ENCODE results near the gene TRMT61A.

The TRMT61A gene

GRCh38 chr14:103535891-103536565 lies 7.0 kb downstream of the TRMT61A start:
- DNase-seq: no peak

DNA sequence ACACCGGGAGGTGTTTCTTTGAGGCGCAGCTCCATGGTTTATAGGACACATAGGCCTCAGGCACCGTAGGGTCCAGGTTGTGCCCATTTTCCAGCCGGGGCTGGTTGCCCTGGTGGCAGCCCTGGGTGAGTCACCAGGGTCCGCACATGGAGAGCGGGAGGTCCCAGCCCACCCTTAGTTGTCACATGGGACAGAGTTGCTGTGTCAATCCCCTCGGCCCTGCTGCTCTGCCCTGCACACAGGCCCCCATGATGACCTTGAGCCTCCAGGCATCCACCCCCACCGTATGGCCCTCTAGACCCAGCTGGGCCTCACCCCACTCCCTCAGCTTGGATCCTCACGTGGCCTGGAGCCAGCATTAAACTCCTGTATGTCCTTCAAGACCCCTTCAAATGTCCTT lies 7.7 kb downstream of the TRMT61A start:
- DNase-seq: no peak

DNA sequence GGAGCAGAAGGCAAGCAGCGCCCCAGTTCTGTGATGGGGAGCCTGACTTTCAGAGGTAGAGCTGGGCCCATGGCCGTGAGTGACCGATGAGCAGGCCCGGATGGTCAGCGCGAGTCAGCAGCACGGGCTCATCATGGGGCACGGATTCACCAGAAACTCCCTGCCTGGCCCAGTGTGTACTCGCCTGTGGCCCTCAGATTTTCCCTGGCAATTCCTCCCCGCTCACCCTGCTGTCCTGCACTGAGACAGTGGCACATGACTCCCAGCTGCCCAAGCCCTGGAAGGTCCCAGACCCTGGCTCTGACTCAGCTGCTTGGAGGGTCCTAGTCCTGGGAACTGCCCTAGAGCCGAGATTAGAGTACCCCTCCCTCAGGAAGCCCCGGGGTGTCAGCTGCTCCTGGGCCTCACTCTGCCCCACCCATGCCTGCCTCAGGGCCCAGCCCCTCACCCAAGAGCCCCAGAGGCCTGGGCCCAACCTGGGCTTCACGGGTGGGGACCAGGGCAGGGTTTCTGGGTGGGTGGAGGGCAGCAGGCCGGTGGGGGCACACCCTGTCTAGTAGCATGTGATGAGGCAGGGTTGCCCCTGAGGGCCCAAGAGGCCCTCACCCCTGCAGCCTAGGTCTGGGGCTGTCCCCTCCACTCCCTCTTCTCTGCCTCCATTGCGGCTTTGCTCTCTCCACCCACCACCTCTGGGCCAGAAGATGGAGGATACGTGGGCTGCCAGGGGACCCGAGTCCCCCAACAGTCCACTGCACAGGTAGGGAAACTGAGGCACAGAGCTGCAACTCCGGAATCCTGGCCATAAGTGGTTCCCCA lies 8.4 kb downstream of the TRMT61A start:
- DNase-seq: no peak

GRCh38 chr14:103538291-103539055 lies 9.5 kb downstream of the TRMT61A start:
- DNase-seq: no peak

DNA sequence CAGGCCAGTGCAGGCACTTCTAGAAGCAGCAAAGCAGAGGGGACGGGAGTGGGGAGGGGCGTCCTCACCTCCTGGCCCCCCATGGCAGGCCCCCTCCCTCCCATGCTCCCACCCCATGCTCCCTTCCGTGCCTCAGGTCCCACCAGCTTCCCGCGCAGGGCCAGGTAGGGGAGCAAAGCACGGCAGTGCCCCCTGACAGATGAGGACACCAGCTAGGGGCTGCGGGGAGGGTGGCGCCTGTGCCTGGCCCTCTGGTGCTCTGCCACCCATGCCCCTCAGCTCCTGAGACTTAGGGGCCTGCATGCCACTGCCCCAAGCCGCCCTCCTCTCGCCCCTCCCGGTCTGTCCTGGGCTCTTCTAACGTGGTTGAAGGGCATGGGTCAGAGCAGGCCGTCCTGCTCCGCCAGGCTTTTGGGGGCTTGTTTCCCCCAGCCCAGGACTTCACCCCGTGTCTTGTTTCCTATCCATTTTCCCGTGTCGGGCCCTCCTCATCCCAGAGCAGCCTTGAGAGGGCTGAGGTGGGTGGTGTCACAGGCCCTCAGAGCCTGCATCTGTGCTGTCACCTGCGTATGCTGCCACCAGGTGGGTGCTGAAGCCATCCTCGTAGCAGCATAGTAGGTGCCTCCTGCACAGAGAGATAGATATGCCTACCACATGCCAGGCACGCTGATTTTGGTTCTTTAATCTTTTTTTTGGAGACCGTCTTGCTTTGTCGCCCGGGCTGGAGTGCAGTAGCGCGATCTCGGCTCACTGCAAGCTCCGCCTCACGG lies 10.2 kb downstream of the TRMT61A start:
- DNase-seq: no peak

- DNase-seq: no peak
Observed at GRCh38 chr14:103540821-103541708, 12.1 kb downstream of the TRMT61A start.

DNA sequence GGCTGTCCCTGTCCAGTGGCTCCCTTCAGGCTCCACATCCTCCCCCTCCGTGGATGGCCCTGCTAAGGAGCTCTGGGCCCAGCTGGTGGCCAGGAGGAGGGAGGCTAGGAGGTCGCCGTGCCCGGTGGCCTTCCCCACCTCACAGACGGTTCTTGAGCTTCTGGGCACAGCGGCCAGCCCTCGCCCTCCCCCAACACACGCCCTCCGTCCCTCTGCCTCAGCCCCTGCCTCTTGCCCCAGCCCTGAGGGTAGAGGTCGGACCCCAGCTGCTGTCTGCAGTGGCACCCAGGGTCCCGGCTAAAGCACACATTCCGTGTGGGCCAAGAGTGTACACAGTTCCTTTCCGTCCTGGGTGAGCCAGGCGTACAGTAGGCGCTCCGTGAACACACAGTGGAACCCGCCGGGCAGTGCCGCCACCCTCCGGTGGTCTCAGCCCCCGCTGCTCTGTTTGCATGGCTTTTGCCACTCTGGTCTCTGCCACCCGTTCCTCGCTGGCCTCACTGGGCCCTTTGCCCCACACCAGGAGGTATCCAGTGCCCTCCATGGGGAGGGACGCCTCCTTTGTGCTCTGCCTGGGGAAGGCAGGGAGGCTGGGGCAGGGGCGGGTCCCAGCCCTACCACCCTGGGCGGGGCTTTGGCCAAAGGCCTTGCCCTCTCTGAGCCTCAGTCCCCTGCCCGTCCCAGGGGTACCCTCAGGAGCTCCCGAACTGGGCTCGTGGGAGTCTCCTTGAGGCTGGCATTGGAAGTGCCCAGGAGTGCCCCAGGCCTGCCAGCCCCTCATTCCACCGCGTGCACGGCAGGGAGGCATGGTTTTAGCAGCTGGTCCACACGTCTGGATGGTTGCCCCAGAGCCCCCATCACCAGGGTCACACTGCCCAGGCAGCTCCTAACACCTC lies 13.0 kb downstream of the TRMT61A start:
- DNase-seq: peak; percentile 85

DNA sequence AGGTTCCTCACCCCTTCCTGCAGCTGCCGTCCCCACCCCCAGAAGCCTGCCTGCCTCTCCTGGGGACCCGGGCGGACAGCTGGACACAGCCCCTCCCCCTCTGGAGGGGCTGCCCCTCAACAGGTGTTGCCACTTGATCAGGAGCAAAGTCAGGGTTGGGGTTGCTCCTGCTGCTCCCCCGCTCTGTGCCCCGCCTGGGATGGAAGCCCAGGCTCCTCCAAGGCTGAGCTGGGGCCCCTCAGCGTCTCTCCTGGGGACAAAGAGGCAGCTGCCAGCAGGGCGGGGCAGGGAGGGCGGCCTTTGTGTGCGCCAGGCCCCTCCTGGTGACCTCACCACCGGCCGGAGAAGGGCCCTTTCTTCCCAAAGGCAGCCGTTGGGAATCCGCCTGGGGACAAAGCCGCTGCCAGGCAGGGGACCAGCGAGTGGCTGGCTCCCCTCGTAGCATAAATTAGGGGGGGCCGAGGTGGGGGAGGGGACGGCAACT lies 13.7 kb downstream of the TRMT61A start:
- DNase-seq: peak; percentile 99

- peak; percentile 81 for DNase-seq
Observed at GRCh38 chr14:103543140-103543539, 14.1 kb downstream of the TRMT61A start.

DNA sequence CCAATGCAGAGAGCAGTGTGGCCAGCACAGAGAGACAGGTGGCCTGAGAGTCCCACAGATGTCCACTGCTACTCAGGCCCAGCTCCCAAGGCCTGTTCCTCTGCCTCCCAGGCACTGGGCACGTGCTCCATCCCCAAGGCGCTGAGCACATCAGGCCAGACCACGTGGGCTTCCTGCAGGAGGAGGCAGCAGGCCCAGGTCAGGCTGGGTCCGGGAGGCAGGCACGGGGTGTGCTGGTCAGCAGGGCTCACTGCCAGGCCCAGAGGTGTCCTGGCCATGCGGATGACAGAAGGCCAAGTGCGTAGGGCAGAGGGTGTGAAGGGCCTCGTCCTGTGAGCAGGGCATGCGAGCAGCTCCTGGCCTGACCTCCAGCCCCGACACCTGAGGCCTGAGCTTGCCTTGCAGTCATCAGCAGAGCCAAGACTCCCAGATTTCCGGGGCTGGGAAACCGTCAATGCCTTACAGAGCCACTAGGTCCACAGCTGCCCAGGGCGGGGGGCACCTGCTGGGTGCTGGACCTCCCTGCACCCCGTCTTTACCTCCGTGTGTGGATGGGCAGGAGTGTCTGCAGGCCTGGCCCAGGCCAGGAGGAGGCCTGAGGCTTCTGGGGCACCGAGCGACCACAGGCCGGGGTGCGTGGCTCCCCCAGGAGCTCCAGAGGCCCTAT lies 14.9 kb downstream of the TRMT61A start:
- DNase-seq: no peak

GRCh38 chr14:103544388-103545218 lies 15.6 kb downstream of the TRMT61A start:
- no peak for DNase-seq

GRCh38 chr14:103545219-103545914 lies 16.4 kb downstream of the TRMT61A start:
- no peak for DNase-seq

DNA sequence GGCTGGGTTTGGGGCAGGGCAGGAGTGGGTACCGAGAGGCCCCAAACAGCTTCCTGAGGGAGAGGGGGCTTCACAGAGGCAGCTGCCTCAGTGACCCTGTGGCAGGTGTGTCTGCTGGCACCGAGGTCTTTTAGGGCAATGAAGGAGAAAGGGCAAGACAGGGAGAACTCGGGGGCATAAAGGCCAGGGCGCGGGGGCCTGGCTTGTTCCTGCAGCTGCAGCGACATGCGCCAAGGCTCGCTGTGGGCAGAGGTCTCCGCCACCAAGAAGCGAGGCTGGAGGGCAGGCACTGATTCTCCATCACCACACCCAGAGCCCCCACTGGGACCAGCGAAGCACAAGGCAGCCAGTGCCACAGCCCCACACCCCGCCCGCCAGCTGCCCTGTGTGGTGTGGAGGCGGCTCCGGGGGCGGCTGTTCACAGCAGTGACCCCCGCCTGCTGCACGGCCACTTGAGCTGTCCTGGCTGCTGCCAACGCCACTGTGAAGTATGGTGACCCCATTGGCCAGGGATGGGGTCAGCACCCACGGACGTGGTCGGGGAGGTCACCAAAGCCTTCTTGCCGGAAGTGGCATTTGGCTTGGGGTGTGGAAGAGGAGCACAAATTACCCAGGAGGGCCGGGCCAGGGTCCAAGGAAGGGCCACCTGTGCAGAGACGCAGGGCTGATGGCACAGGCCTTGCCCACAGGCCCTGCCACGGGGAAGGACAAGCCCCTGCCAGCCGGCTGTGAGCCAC lies 17.1 kb downstream of the TRMT61A start:
- no peak for DNase-seq

DNA sequence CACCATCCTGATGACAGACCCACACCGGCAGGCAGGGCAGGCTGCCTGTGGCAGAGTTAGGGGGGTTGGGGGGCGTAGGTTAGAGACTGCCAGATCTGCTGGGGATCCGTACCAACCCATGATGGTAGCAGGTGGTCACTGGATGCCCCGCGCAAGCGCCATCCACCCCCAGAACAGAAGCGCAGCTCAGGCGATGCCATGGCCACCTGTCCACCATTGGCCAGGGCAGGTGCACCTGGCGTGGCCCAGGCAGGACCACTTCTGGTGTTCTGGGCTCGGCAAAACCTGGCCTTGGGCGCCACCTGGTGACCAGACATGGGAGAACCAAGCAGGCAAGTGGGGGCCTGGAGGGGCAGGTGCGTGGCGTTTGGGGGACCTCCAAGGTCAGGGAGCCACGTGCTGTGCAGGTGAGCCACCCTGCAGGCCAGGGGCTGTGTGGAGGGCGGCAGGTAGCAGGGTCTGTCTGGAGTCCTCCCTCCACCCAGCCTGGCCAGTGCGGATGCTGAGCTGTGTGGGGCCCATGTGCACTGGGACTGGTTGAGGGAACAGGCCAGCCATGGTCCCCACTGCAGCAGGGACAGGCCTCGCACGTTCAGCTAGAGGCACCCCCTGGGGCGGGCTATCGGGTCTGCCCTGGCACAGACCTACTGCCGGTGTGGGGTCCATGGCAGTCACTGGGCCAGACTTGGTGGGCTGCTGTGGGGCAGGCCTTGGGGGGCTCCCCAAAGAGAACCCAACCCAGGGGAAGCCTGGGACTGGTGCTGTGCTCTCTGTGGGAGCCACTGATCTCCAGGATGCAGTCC lies 17.9 kb downstream of the TRMT61A start:
- peak; percentile 95 for DNase-seq

DNA sequence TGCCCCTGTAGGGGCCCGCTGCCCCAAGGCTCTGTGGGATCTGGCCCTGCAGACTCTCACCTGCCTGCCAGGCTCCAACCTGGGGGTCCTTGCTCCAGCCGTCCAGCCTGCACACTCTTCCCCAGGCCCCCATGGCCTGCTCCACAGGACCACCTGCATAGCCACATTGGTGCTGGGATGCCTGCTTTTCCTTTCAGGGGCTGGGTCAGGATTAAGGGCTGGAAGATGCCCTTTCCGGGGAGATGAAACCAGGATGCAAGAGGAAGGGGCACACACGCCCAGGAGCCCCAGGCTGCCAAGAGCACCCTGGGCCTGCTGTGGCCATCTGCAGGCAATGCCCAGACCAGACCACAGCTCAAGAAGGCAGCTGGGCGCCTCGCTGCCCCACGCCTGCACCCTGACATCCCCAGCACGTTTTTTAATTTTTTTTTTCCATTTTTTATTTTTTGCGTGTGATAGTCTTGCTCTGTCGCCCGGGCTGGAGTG lies 18.5 kb downstream of the TRMT61A start:
- no peak for DNase-seq

GRCh38 chr14:103547941-103548462 lies 19.0 kb downstream of the TRMT61A start:
- DNase-seq: no peak

Measured in NCI-H146 (cell line).